ENCODE results near the gene INPP5B. TPM values are rescaled to one million over a fixed set of nuclear protein-coding genes. Genes with fewer than 3 reads are reported as not detected.

The INPP5B gene
- total and polyA plus RNA-seq, 2 of the 13 experiments (the other 11 are each of a cell fraction or from before 2014, with no cell fraction given): 9.0 to 9.8 TPM

DNA sequence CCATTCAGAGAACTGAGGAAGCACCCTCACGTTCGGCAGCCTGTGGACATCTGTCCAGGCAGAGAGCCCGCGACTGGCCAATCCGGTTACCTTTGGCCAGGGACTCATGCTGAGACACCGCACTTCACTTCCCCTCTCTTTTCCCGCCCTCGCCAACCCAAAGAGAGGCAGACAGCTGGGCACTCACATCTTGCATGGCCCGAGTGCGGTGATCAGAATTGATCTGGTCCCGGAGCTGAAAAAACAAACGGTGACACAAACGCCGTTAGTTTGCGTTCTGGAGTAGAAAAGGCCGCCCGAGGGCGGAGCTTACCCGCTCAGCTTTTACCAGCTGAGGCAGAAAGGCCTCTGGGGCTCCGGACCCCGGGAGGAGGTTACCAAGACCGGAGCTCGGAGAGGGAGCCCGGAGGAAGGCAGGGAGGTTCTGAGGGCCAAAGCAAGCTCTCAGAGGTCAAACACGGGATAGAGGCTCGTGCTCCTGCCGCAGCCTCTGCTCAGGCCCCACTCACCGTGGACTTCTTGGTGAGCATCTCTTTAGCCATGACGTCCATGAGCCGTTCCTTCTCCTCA is 42.6 kb upstream of the INPP5B start (continued):
- peak; percentile 80; the same call in 1 of the 2 replicates for TF ChIP-seq ZSCAN20 (CRISPR knock-in tag; IDR thresholded peaks at IDR 0.05; ENCODE audit: borderline replicate concordance)
- TF ChIP-seq ZNF337 (CRISPR knock-in tag; IDR thresholded peaks at IDR 0.05; ENCODE audit: borderline replicate concordance, low read depth): no peak; the same call in 1 of the 2 replicates
- TF ChIP-seq, protein P1, sequence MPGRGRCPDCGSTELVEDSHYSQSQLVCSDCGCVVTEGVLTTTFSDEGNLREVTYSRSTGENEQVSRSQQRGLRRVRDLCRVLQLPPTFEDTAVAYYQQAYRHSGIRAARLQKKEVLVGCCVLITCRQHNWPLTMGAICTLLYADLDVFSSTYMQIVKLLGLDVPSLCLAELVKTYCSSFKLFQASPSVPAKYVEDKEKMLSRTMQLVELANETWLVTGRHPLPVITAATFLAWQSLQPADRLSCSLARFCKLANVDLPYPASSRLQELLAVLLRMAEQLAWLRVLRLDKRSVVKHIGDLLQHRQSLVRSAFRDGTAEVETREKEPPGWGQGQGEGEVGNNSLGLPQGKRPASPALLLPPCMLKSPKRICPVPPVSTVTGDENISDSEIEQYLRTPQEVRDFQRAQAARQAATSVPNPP (CRISPR knock-in tag; IDR thresholded peaks at IDR 0.05): no peak
- no peak for TF ChIP-seq SP2 (CRISPR knock-in tag; IDR thresholded peaks at IDR 0.05)
- TF ChIP-seq, protein P2, sequence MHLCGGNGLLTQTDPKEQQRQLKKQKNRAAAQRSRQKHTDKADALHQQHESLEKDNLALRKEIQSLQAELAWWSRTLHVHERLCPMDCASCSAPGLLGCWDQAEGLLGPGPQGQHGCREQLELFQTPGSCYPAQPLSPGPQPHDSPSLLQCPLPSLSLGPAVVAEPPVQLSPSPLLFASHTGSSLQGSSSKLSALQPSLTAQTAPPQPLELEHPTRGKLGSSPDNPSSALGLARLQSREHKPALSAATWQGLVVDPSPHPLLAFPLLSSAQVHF (CRISPR knock-in tag; IDR thresholded peaks at IDR 0.05): no peak
- no peak for TF ChIP-seq NFYC (CRISPR knock-in tag; IDR thresholded peaks at IDR 0.05)
- no peak for TF ChIP-seq NKX3-1 (CRISPR knock-in tag; IDR thresholded peaks at IDR 0.05)
- no peak for TF ChIP-seq ZIK1 (CRISPR knock-in tag; IDR thresholded peaks at IDR 0.05; ENCODE audit: borderline replicate concordance, low read depth)
- no peak for TF ChIP-seq SP140L (CRISPR knock-in tag; IDR thresholded peaks at IDR 0.05; ENCODE audit: borderline replicate concordance)
- peak; percentile 67; the same call in 1 of the 2 replicates for TF ChIP-seq ZNF180 (CRISPR knock-in tag; IDR thresholded peaks at IDR 0.05; ENCODE audit: borderline replicate concordance, low read depth)
- TF ChIP-seq, protein P3, sequence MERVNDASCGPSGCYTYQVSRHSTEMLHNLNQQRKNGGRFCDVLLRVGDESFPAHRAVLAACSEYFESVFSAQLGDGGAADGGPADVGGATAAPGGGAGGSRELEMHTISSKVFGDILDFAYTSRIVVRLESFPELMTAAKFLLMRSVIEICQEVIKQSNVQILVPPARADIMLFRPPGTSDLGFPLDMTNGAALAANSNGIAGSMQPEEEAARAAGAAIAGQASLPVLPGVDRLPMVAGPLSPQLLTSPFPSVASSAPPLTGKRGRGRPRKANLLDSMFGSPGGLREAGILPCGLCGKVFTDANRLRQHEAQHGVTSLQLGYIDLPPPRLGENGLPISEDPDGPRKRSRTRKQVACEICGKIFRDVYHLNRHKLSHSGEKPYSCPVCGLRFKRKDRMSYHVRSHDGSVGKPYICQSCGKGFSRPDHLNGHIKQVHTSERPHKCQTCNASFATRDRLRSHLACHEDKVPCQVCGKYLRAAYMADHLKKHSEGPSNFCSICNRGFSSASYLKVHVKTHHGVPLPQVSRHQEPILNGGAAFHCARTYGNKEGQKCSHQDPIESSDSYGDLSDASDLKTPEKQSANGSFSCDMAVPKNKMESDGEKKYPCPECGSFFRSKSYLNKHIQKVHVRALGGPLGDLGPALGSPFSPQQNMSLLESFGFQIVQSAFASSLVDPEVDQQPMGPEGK (CRISPR knock-in tag; IDR thresholded peaks at IDR 0.05): no peak
- TF ChIP-seq DNMT3B (CRISPR knock-in tag; conservative IDR thresholded peaks at IDR 0.05): no peak
- TF ChIP-seq SALL1 (CRISPR knock-in tag; IDR thresholded peaks at IDR 0.05): no peak
- no peak for TF ChIP-seq LCORL (IDR thresholded peaks at IDR 0.05)
- no peak for TF ChIP-seq LCORL (CRISPR knock-in tag; IDR thresholded peaks at IDR 0.05)
- no peak for TF ChIP-seq IKZF4 (CRISPR knock-in tag; IDR thresholded peaks at IDR 0.05; ENCODE audit: borderline replicate concordance, low read depth, not compliant biosample characterization)
- no peak for TF ChIP-seq NBN (conservative IDR thresholded peaks at IDR 0.05)
- TF ChIP-seq ZNF674 (CRISPR knock-in tag; IDR thresholded peaks at IDR 0.05; ENCODE audit: low read depth): 0 out of 2 replicates have a peak, but pooled peaks have one; percentile 75
- no peak for TF ChIP-seq SKI (IDR thresholded peaks at IDR 0.05; ENCODE audit: partially characterized antibody)
- TF ChIP-seq, protein P4, sequence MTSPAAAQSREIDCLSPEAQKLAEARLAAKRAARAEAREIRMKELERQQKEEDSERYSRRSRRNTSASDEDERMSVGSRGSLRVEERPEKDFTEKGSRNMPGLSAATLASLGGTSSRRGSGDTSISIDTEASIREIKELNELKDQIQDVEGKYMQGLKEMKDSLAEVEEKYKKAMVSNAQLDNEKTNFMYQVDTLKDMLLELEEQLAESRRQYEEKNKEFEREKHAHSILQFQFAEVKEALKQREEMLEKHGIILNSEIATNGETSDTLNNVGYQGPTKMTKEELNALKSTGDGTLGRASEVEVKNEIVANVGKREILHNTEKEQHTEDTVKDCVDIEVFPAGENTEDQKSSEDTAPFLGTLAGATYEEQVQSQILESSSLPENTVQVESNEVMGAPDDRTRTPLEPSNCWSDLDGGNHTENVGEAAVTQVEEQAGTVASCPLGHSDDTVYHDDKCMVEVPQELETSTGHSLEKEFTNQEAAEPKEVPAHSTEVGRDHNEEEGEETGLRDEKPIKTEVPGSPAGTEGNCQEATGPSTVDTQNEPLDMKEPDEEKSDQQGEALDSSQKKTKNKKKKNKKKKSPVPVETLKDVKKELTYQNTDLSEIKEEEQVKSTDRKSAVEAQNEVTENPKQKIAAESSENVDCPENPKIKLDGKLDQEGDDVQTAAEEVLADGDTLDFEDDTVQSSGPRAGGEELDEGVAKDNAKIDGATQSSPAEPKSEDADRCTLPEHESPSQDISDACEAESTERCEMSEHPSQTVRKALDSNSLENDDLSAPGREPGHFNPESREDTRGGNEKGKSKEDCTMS (CRISPR knock-in tag; conservative IDR thresholded peaks at IDR 0.05): no peak
- TF ChIP-seq ZNF160 (CRISPR knock-in tag; IDR thresholded peaks at IDR 0.05): no peak
- TF ChIP-seq KDM6A (CRISPR knock-in tag; IDR thresholded peaks at IDR 0.05; ENCODE audit: low read depth): no peak
- TF ChIP-seq SIN3A (IDR thresholded peaks at IDR 0.05; ENCODE audit: borderline replicate concordance, low read depth, low read length): no peak
- no peak for TF ChIP-seq SAP130 (CRISPR knock-in tag; IDR thresholded peaks at IDR 0.05; ENCODE audit: low read depth)
- TF ChIP-seq ZNF563 (CRISPR knock-in tag; IDR thresholded peaks at IDR 0.05): 0 out of 2 replicates have a peak, but pooled peaks have one; percentile 16
